HEK293 (cell line): ENCODE data around the gene NPDC1.
"Not testable (repeated sequence)": the region's sequence is repeated elsewhere in the genome, so short reads cannot be mapped to it uniquely, and the experiment has no call there.

Experiments
- CTCF ChIA-PET: fragments of 350-600 bp; formaldehyde crosslinking; extraction: SDS; loops from one replicate; lab custom pipeline; 2021; ENCODE audit warnings: antibody characterized with exemption; lab: Yijun Ruan, JAX
- POLR2A ChIA-PET: fragments of 300-600 bp; formaldehyde crosslinking; extraction: SDS; loops from one replicate; lab custom pipeline; 2020; ENCODE audit warnings: antibody characterized with exemption, inconsistent platforms; lab: Yijun Ruan, JAX
- H3K27ac ChIP-seq: fragments of 200-500 bp; sonication (Bioruptor generic); 2 replicates; pipeline ENCODE4 v1.5.1; 2014; ENCODE audit warnings: low read depth, low read length, control low read depth, inconsistent platforms; ENCODE audit errors: extremely low read depth
- H3K36me3 ChIP-seq, 2 experiments: fragments of 200-500 bp in 1 of 2; sonication (Bioruptor generic) in 1 of 2; 1 replicate in 1 of 2; 2 replicates in 1 of 2; pipeline ENCODE4 v1.5.1; 2014 to 2017; ENCODE audit warnings: inconsistent platforms in 2 of 2, low read length in 2 of 2; ENCODE audit not compliant: control insufficient read depth in 2 of 2, insufficient read depth in 1 of 2
- H3K4me1 ChIP-seq: fragments of 200-500 bp; sonication (Bioruptor generic); 2 replicates; pipeline ENCODE4 v1.5.1; 2014; ENCODE audit warnings: mild to moderate bottlenecking, low read length, inconsistent platforms; ENCODE audit not compliant: control insufficient read depth, insufficient read depth
- H3K4me3 ChIP-seq: 2 replicates; pipeline ENCODE4 v1.5.1; 2011; ENCODE audit warnings: low read depth, mild to moderate bottlenecking, control low read depth, low read length, moderate library complexity
- H3K9me3 ChIP-seq: fragments of 200-500 bp; sonication (Bioruptor generic); 2 replicates; pipeline ENCODE4 v1.5.1; 2014; ENCODE audit warnings: low read depth, low read length, inconsistent platforms; ENCODE audit not compliant: control insufficient read depth, insufficient read depth
- EGR2 ChIP-seq: fragments of 450-650 bp; formaldehyde crosslinking; IDR thresholded peaks from 2 replicates; pipeline ENCODE4 v1.5.1; 2016; ENCODE audit warnings: low read depth, missing biosample characterization, missing genetic modification characterization
- GLIS1 ChIP-seq: fragments of 450-650 bp; formaldehyde crosslinking; IDR thresholded peaks from 2 replicates; pipeline ENCODE4 v1.5.1; 2016; ENCODE audit warnings: missing biosample characterization, missing genetic modification characterization
- KLF1 ChIP-seq: fragments of 450-650 bp; formaldehyde crosslinking; IDR thresholded peaks from 2 replicates; pipeline ENCODE4 v1.5.1; 2016; ENCODE audit warnings: missing biosample characterization, missing genetic modification characterization
- SP2 ChIP-seq: fragments of 450-650 bp; formaldehyde crosslinking; IDR thresholded peaks from 2 replicates; pipeline ENCODE4 v1.5.1; 2016; ENCODE audit warnings: missing biosample characterization, missing genetic modification characterization
- SP7 ChIP-seq: fragments of 450-650 bp; formaldehyde crosslinking; IDR thresholded peaks from 2 replicates; pipeline ENCODE4 v1.5.1; 2016; ENCODE audit warnings: missing biosample characterization, missing genetic modification characterization
- ZFHX2 ChIP-seq: fragments of 450-650 bp; formaldehyde crosslinking; conservative IDR thresholded peaks from 2 replicates; pipeline ENCODE4 v1.5.1; 2016; ENCODE audit warnings: missing biosample characterization, missing genetic modification characterization
- ZNF121 ChIP-seq: fragments of 450-650 bp; formaldehyde crosslinking; IDR thresholded peaks from 2 replicates; pipeline ENCODE4 v1.5.1; 2016; ENCODE audit warnings: missing biosample characterization, missing genetic modification characterization
- ZNF341 ChIP-seq: fragments of 450-650 bp; formaldehyde crosslinking; IDR thresholded peaks from 2 replicates; pipeline ENCODE4; 2016; ENCODE audit warnings: low read depth, missing biosample characterization, missing genetic modification characterization
- ZNF391 ChIP-seq: fragments of 450-650 bp; formaldehyde crosslinking; IDR thresholded peaks from 2 replicates; pipeline ENCODE4 v1.5.1; 2016; ENCODE audit warnings: low read depth, missing biosample characterization, missing genetic modification characterization, borderline replicate concordance
- ZNF48 ChIP-seq: fragments of 450-650 bp; formaldehyde crosslinking; IDR thresholded peaks from 2 replicates; pipeline ENCODE4 v1.5.1; 2016; ENCODE audit warnings: missing biosample characterization, missing genetic modification characterization
- ZNF514 ChIP-seq: fragments of 450-650 bp; formaldehyde crosslinking; IDR thresholded peaks from 2 replicates; pipeline ENCODE4 v1.5.1; 2016; ENCODE audit warnings: missing biosample characterization, missing genetic modification characterization
- ZNF555 ChIP-seq: fragments of 450-650 bp; formaldehyde crosslinking; conservative IDR thresholded peaks from 2 replicates; pipeline ENCODE4 v1.5.1; 2017; ENCODE audit warnings: missing biosample characterization, mild to moderate bottlenecking, missing genetic modification characterization, inconsistent platforms
- ZNF600 ChIP-seq: fragments of 450-650 bp; formaldehyde crosslinking; IDR thresholded peaks from 2 replicates; pipeline ENCODE4 v1.5.1; 2016; ENCODE audit warnings: missing biosample characterization, missing genetic modification characterization
- ZSCAN30 ChIP-seq: fragments of 450-650 bp; IDR thresholded peaks from 2 replicates; pipeline ENCODE4 v1.5.1; 2018; ENCODE audit warnings: missing biosample characterization, mild to moderate bottlenecking, missing genetic modification characterization, moderate library complexity
- TF ChIP-seq, protein P1 (sequence below): fragments of 450-650 bp; IDR thresholded peaks from 2 replicates; pipeline ENCODE4 v1.5.1; 2018; ENCODE audit warnings: missing biosample characterization, missing genetic modification characterization
- TF ChIP-seq, protein P2 (sequence below): fragments of 450-650 bp; formaldehyde crosslinking; IDR thresholded peaks from 2 replicates; pipeline ENCODE4 v1.5.1; 2016; ENCODE audit warnings: missing biosample characterization, missing genetic modification characterization
- TF ChIP-seq, protein P3 (sequence below): fragments of 450-650 bp; formaldehyde crosslinking; IDR thresholded peaks from 2 replicates; pipeline ENCODE4 v1.5.1; 2016; ENCODE audit warnings: missing biosample characterization, missing genetic modification characterization

Gene NPDC1

DNA sequence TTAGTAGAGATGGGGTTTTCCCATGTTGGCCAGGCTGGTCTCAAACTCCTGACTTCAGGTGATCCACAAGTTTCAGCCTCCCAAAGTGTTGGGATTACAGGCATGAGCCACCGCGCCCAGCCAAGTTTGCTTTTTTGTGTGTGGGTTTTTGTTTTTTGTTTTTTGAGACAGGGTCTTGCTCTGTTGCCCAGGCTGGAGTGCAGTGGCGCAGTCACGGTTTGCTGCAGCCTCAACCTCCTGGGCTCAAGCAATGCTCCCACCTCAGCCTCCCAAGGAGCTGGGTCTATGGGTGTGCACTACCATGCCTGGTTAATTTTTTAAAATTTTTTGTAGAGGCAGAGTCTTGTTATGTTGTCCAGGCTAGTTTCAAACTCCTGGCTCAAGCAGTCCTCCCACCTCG, 12.5 kb downstream of the NPDC1 start:
- H3K36me3 ChIP-seq, H3K4me1 ChIP-seq, POLR2A ChIA-PET, H3K27ac ChIP-seq, H3K4me3 ChIP-seq: not testable (repeated sequence)
- peak; percentile 97 for TF ChIP-seq ZNF121 (tag by site-specific recombination)
- TF ChIP-seq, all 188 proteins: peak for 1; not testable (repeated sequence) for 187
- CTCF ChIA-PET = interaction anchor here (2.2 to 5.3 kb wide), 4 partner anchors 8 to 191 kb away, joined by 12 to 119 read pairs (median 34); partner anchors contain the start of genes AJM1, C8G and FBXW5
- not testable (repeated sequence) for H3K9me3 ChIP-seq

DNA sequence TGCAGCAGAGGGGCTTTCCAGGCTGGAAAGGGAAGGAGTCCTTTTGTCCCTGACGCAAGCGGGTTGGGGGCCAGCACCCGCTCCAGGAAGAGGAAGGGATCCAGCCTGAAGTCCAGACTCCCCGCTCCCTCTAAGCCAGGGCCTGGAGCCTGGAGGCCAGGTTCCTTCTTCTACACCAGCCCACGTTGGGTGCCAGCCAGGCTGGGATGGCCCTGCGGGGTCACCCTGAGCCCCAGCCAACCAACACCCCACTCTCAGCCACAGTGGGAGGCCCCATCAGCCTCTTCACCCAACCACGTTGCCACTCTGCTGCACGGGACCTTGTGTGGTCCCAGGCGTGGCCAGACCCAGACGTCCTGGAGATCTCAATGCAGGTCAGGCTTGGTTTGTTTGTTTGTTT, 13.1 kb downstream of the NPDC1 start:
- Histone ChIP-seq H3K4me3 (no peak overlapping the region), H3K9me3 (no peaks in the 10 kb centered on the region), H3K27ac (no peak overlapping the region), H3K4me1 (no peaks in the 10 kb centered on the region), H3K36me3 (peaks cover 0 to 6% of the 10 kb centered on the region in 2 experiments; a peak in 1 of 3 replicates)
- ChIA-PET POLR2A (interaction anchor here (1.1 kb wide), 1 partner anchor 10 kb away, joined by 3 read pairs; no protein-coding TSS in a partner anchor), CTCF (interaction anchor here (0.9 to 5.3 kb wide), 3 partner anchors 12 to 86 kb away, joined by 3 to 119 read pairs (median 23); partner anchors contain the start of genes C8G, FBXW5 and NPDC1)
- TF ChIP-seq ZNF600 (tag by site-specific recombination) (peak; percentile 48; the same call in 1 of the 2 replicates), SP2 (peak; percentile 36)
- TF ChIP-seq, protein P1, sequence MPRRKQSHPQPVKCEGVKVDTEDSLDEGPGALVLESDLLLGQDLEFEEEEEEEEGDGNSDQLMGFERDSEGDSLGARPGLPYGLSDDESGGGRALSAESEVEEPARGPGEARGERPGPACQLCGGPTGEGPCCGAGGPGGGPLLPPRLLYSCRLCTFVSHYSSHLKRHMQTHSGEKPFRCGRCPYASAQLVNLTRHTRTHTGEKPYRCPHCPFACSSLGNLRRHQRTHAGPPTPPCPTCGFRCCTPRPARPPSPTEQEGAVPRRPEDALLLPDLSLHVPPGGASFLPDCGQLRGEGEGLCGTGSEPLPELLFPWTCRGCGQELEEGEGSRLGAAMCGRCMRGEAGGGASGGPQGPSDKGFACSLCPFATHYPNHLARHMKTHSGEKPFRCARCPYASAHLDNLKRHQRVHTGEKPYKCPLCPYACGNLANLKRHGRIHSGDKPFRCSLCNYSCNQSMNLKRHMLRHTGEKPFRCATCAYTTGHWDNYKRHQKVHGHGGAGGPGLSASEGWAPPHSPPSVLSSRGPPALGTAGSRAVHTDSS (tag by site-specific recombination) = no peak

DNA sequence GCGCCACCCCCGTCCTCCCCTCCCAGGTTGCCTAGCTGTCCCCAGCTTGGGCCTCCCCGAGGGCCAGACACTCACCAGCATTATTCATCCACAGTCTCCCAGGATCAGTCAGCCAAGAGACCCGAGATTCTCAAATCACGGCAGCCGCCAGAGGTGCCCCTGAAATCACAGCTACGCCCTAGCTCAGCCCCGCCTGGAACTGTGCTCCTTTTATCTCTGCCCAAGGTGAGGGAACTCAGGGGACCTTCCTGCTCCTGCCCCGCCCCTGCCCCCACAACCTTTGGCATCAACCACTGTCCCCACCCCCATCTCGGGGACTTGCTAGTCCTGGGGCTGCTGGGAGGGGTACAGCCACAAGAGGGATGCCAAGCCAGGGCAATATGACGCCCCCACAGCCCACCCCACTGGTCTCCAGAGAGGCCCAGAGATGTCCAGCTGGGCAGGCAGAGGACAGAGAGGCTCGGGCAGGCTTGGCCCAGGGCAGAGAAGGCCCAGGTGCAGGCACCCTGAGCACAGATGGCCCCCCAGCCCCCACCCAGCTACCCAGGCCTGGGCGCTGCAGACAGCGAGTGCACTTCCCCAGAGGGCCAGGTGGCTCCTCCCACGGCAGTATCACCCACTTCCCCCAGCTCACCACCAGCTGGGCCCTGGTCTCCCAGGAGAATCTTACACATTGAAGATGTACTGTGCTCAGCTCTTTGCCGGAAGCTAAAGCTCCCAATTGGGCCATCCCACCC, 13.9 kb downstream of the NPDC1 start, which contains the start of gene FUT7:
Gene FUT7, minus strand, starts transcription at position 185 of the 737 bp plus-strand sequence. Its CDS starts 97 bp downstream, at position 88.
- Histone ChIP-seq H3K36me3 (peaks cover 0 to under 1% of the 10 kb centered on the region in 2 experiments; a peak in 1 of 3 replicates), H3K4me3 (no peak within 1 kb of the TSS), H3K4me1 (peaks cover 2% of the 10 kb centered on the region; the same call in 1 of the 2 replicates), H3K27ac (no peak within 1 kb of the TSS), H3K9me3 (no peaks in the 10 kb centered on the region)
- ChIA-PET POLR2A (interaction anchor here (0.7 to 1.1 kb wide), 3 partner anchors 10 to 209 kb away, joined by 3 to 4 read pairs (median 3); partner anchors contain the start of gene TUBB4B), CTCF (interaction anchor here (0.5 to 4.8 kb wide), 7 partner anchors 9 to 244 kb away, joined by 3 to 38 read pairs (median 4); partner anchors contain the start of genes CLIC3, NPDC1 and TMEM141)
- TF ChIP-seq, protein P2, sequence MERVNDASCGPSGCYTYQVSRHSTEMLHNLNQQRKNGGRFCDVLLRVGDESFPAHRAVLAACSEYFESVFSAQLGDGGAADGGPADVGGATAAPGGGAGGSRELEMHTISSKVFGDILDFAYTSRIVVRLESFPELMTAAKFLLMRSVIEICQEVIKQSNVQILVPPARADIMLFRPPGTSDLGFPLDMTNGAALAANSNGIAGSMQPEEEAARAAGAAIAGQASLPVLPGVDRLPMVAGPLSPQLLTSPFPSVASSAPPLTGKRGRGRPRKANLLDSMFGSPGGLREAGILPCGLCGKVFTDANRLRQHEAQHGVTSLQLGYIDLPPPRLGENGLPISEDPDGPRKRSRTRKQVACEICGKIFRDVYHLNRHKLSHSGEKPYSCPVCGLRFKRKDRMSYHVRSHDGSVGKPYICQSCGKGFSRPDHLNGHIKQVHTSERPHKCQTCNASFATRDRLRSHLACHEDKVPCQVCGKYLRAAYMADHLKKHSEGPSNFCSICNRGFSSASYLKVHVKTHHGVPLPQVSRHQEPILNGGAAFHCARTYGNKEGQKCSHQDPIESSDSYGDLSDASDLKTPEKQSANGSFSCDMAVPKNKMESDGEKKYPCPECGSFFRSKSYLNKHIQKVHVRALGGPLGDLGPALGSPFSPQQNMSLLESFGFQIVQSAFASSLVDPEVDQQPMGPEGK (tag by site-specific recombination) = peak; percentile 24; the same call in 1 of the 2 replicates
- TF ChIP-seq ZNF555 (tag by site-specific recombination) (no peak), GLIS1 (tag by site-specific recombination) (peak; percentile 28; the same call in 1 of the 2 replicates)

DNA sequence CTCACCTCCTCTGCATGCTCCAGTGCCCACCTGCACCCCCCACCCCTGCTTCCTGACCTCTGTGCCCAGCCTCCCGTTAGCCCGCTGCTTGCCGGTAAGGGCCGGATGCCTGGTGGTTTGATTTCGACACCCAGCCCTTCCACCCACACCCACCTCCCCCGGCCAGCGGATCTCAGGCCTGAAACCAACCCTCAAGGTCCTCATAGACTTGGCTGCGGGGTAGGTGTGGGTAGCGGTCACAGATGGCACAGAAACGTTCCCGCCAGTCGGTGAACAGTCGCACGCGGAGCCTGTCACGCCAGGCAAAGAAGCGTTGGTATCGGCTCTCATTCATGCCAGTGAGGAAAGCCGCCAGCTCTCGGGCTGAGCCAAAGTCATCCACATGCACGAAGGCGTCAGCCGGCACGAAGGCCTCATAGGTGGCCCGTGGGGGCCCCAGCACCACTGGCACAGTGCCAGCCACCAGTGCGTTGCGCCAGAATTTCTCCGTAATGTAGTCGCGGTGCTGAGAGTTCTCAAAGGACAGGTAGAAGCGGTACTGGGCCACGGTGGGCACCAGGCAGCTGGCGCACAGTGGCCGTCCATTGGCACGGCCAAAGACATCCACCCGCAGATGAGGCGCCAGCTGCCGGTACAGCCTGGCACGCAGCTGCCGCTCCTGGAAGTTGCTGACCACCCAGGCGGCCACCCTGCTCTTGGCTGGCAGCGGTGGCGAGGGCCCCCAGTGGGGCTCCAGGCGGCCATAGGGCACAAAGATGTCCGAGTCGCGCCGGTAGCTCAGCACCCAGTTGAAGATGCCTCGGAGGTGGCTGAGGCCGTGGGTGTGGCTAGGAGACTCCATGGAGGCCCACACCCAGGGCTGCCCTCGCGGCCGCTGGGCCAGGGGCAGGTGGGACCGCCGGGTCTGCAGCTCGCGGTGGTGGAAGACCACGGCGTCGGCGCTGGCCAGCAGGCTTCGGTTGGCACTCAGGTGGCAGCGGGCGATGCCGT, 15.1 kb downstream of the NPDC1 start:
- ChIA-PET POLR2A (interaction anchor here (0.6 to 0.8 kb wide), 2 partner anchors 9 to 24 kb away, joined by 3 to 4 read pairs; no protein-coding TSS in a partner anchor), CTCF (interaction anchor here (0.7 to 5.8 kb wide), 21 partner anchors 12 to 253 kb away, joined by 3 to 86 read pairs (median 11); partner anchors contain the start of genes CLIC3, NPDC1, SAPCD2 and TMEM141)
- no peak overlapping the region for H3K4me3 ChIP-seq
- no peaks in the 10 kb centered on the region for H3K36me3 ChIP-seq
- H3K9me3 ChIP-seq = no peaks in the 10 kb centered on the region
- H3K4me1 ChIP-seq = peaks cover 2% of the 10 kb centered on the region; the same call in 1 of the 2 replicates
- H3K27ac ChIP-seq = no peak overlapping the region
- TF ChIP-seq ZNF514 = no peak
- TF ChIP-seq ZNF555 (tag by site-specific recombination) = no peak
- TF ChIP-seq SP7 = no peak
- peak; percentile 86 for TF ChIP-seq EGR2 (tag by site-specific recombination)
- no peak for TF ChIP-seq ZNF391
- TF ChIP-seq ZSCAN30 = no peak
- TF ChIP-seq, protein P3, sequence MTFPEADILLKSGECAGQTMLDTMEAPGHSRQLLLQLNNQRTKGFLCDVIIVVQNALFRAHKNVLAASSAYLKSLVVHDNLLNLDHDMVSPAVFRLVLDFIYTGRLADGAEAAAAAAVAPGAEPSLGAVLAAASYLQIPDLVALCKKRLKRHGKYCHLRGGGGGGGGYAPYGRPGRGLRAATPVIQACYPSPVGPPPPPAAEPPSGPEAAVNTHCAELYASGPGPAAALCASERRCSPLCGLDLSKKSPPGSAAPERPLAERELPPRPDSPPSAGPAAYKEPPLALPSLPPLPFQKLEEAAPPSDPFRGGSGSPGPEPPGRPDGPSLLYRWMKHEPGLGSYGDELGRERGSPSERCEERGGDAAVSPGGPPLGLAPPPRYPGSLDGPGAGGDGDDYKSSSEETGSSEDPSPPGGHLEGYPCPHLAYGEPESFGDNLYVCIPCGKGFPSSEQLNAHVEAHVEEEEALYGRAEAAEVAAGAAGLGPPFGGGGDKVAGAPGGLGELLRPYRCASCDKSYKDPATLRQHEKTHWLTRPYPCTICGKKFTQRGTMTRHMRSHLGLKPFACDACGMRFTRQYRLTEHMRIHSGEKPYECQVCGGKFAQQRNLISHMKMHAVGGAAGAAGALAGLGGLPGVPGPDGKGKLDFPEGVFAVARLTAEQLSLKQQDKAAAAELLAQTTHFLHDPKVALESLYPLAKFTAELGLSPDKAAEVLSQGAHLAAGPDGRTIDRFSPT (tag by site-specific recombination) = 0 out of 2 replicates have a peak, but pooled peaks have one; percentile 32
- no peak for TF ChIP-seq ZNF48 (tag by site-specific recombination)
- no peak for TF ChIP-seq KLF1 (tag by site-specific recombination)
- peak; percentile 86 for TF ChIP-seq ZFHX2 (tag by site-specific recombination)
- TF ChIP-seq ZNF341 = peak; percentile 54; the same call in 1 of the 2 replicates
